Trophoblast cell (in vitro differentiated cells and primary cell): Measurements from ENCODE around the gene ZNF2.

Experiments
- DNase-seq, 2 donors: peaks; one replicate each; pipeline ENCODE4 v3.0.0-alpha.2; 2016
- H2AFZ ChIP-seq: 2 replicates; pipeline ENCODE4 v1.6.1; 2013; ENCODE audit warnings: low read length, moderate library complexity, mild to moderate bottlenecking; ENCODE audit not compliant: insufficient read depth, poor library complexity
- H2AK5ac ChIP-seq: 2 replicates; pipeline ENCODE4 v1.6.1; 2013; ENCODE audit warnings: mild to moderate bottlenecking, low read length
- H2BK120ac ChIP-seq: 2 replicates; pipeline ENCODE4 v1.6.1; 2013; ENCODE audit warnings: low read length, mild to moderate bottlenecking, moderate library complexity; ENCODE audit not compliant: insufficient read depth, poor library complexity
- H2BK12ac ChIP-seq: 2 replicates; pipeline ENCODE4 v1.6.1; 2013; ENCODE audit warnings: mild to moderate bottlenecking, low read length, moderate library complexity
- H2BK5ac ChIP-seq: 2 replicates; pipeline ENCODE4 v1.6.1; 2013; ENCODE audit warnings: low read length, low read depth, moderate library complexity, mild to moderate bottlenecking; ENCODE audit not compliant: poor library complexity
- H3K14ac ChIP-seq: 2 replicates; pipeline ENCODE4 v1.6.1; 2013; ENCODE audit warnings: mild to moderate bottlenecking, low read length
- H3K18ac ChIP-seq: 2 replicates; pipeline ENCODE4 v1.6.1; 2013; ENCODE audit warnings: mild to moderate bottlenecking, low read length
- H3K23ac ChIP-seq: 2 replicates; pipeline ENCODE4 v1.6.1; 2013; ENCODE audit warnings: low read length
- H3K27ac ChIP-seq: 2 replicates; pipeline ENCODE4 v1.5.1; 2013; ENCODE audit warnings: low read depth, mild to moderate bottlenecking, inconsistent platforms, low read length, moderate library complexity
- H3K27me3 ChIP-seq: 2 replicates; pipeline ENCODE4 v1.6.1; 2013; ENCODE audit warnings: inconsistent platforms, mild to moderate bottlenecking, low read length, moderate library complexity; ENCODE audit not compliant: insufficient read depth
- H3K36me3 ChIP-seq, 2 experiments: 1 replicate in 1 of 2; 2 replicates in 1 of 2; pipeline ENCODE4 v1.6.1; 2013; ENCODE audit warnings: low read length in 2 of 2, mild to moderate bottlenecking in 2 of 2, moderate library complexity in 1 of 2; ENCODE audit not compliant: insufficient read depth in 2 of 2, control insufficient read depth in 1 of 2
- H3K4ac ChIP-seq: 2 replicates; pipeline ENCODE4 v1.6.1; 2013; ENCODE audit warnings: low read depth, mild to moderate bottlenecking, low read length, moderate library complexity
- H3K4me1 ChIP-seq, 2 experiments: 1 replicate in 1 of 2; 2 replicates in 1 of 2; pipeline ENCODE4 v1.6.1; 2013; ENCODE audit warnings: low read length in 2 of 2, mild to moderate bottlenecking in 2 of 2, moderate library complexity in 1 of 2; ENCODE audit not compliant: insufficient read depth in 2 of 2, control insufficient read depth in 1 of 2
- H3K4me2 ChIP-seq: 2 replicates; pipeline ENCODE4 v1.6.1; 2013; ENCODE audit warnings: inconsistent platforms, mild to moderate bottlenecking, low read length, moderate library complexity
- H3K4me3 ChIP-seq: 2 replicates; pipeline ENCODE4 v1.5.1; 2013; ENCODE audit warnings: mild to moderate bottlenecking, low read depth, low read length, inconsistent platforms
- H3K79me1 ChIP-seq: one replicate; pipeline ENCODE4 v1.6.1; 2013; ENCODE audit warnings: low read length
- H3K79me2 ChIP-seq: 2 replicates; pipeline ENCODE4 v1.6.1; 2013; ENCODE audit warnings: low read length, mild to moderate bottlenecking; ENCODE audit not compliant: control insufficient read depth, insufficient read depth, poor library complexity
- H3K9ac ChIP-seq: 2 replicates; pipeline ENCODE4 v1.6.1; 2013; ENCODE audit warnings: mild to moderate bottlenecking, low read length
- H3K9me3 ChIP-seq: 2 replicates; pipeline ENCODE4 v1.6.1; 2013; ENCODE audit warnings: low read depth, mild to moderate bottlenecking, control low read depth, inconsistent platforms, low read length; ENCODE audit not compliant: insufficient read depth
- H4K12ac ChIP-seq: 2 replicates; pipeline ENCODE4 v1.6.1; 2013; ENCODE audit warnings: low read depth, mild to moderate bottlenecking, low read length, moderate library complexity
- H4K8ac ChIP-seq: 2 replicates; pipeline ENCODE4 v1.6.1; 2013; ENCODE audit warnings: low read depth, mild to moderate bottlenecking, low read length, moderate library complexity
- H4K91ac ChIP-seq: one replicate; pipeline ENCODE4 v1.6.1; 2013; ENCODE audit warnings: low read depth, mild to moderate bottlenecking, low read length, moderate library complexity
- WGBS: extraction: QIAGEN DNeasy Blood & Tissue Kit; methylation state at CpG from one replicate; pipeline ENCODE4 v1.1.7; 2013; ENCODE audit warnings: missing lambda C conversion rate; ENCODE audit not compliant: insufficient read length, insufficient coverage; ENCODE audit errors: extremely low coverage; 5-methylcytosine and 5-hydroxymethylcytosine counted together

Gene ZNF2

GRCh38 chr2:95171902-95172301 is 6.3 kb downstream of the ZNF2 start:
- H2BK12ac ChIP-seq = no peak overlapping the region
- H3K36me3 ChIP-seq = no peaks in the 10 kb centered on the region
- no peak overlapping the region for H3K9ac ChIP-seq
- H2AFZ ChIP-seq = no peak overlapping the region
- no peak overlapping the region for H2AK5ac ChIP-seq
- no peak overlapping the region for H4K12ac ChIP-seq
- no peaks in the 10 kb centered on the region for H3K27me3 ChIP-seq
- no peak overlapping the region for H3K4me3 ChIP-seq
- H3K79me1 ChIP-seq = no peaks in the 10 kb centered on the region
- no peak overlapping the region for H4K91ac ChIP-seq
- peaks cover 5 to 7% of the 10 kb centered on the region in 2 experiments for H3K4me1 ChIP-seq
- no peak overlapping the region for H3K14ac ChIP-seq
- H3K18ac ChIP-seq = no peak overlapping the region
- no peak overlapping the region for H2BK120ac ChIP-seq
- H3K23ac ChIP-seq = no peak overlapping the region
- peaks cover 1% of the 10 kb centered on the region for H3K9me3 ChIP-seq
- H3K27ac ChIP-seq = no peak overlapping the region
- no peak overlapping the region for H3K4ac ChIP-seq
- H4K8ac ChIP-seq = no peak overlapping the region
- no CpG with 5 or more reads among the region's 7 CpGs for WGBS
- no peaks in the 10 kb centered on the region for H3K79me2 ChIP-seq
- no peak for DNase-seq
- no peak overlapping the region for H2BK5ac ChIP-seq
- no peak overlapping the region for H3K4me2 ChIP-seq

GRCh38 chr2:95174031-95174542 is 8.5 kb downstream of the ZNF2 start:
- H3K36me3 ChIP-seq = no peaks in the 10 kb centered on the region
- no peak overlapping the region for H3K18ac ChIP-seq
- no peak overlapping the region for H2AK5ac ChIP-seq
- no peak overlapping the region for H4K12ac ChIP-seq
- H2AFZ ChIP-seq = no peak overlapping the region
- no peaks in the 10 kb centered on the region for H3K27me3 ChIP-seq
- H3K9ac ChIP-seq = no peak overlapping the region
- no CpG with 5 or more reads among the region's 2 CpGs for WGBS
- H4K91ac ChIP-seq = no peak overlapping the region
- no peaks in the 10 kb centered on the region for H3K79me2 ChIP-seq
- no peak for DNase-seq
- no peak overlapping the region for H2BK12ac ChIP-seq
- no peak overlapping the region for H2BK120ac ChIP-seq
- no peak overlapping the region for H2BK5ac ChIP-seq
- no peak overlapping the region for H4K8ac ChIP-seq
- no peak overlapping the region for H3K27ac ChIP-seq
- no peak overlapping the region for H3K23ac ChIP-seq
- H3K4ac ChIP-seq = no peak overlapping the region
- no peak overlapping the region for H3K4me3 ChIP-seq
- peaks cover 1% of the 10 kb centered on the region for H3K9me3 ChIP-seq
- H3K4me1 ChIP-seq = peaks cover 5 to 7% of the 10 kb centered on the region in 2 experiments
- no peak overlapping the region for H3K14ac ChIP-seq
- H3K79me1 ChIP-seq = no peaks in the 10 kb centered on the region
- no peak overlapping the region for H3K4me2 ChIP-seq

- Histone ChIP-seq H4K8ac (no peak overlapping the region), H3K14ac (no peak overlapping the region), H4K12ac (no peak overlapping the region), H3K4me3 (no peak overlapping the region), H3K79me1 (no peaks in the 10 kb centered on the region), H3K9me3 (peaks cover 7% of the 10 kb centered on the region), H3K4me2 (no peak overlapping the region), H3K4ac (no peak overlapping the region), H3K23ac (no peak overlapping the region), H2AK5ac (no peak overlapping the region), H4K91ac (no peak overlapping the region), H2BK120ac (no peak overlapping the region), H3K27me3 (no peaks in the 10 kb centered on the region), H3K18ac (no peak overlapping the region), H2AFZ (no peak overlapping the region), H3K4me1 (peaks cover 5 to 7% of the 10 kb centered on the region in 2 experiments), H3K9ac (no peak overlapping the region), H3K27ac (no peak overlapping the region), H2BK12ac (no peak overlapping the region), H3K79me2 (no peaks in the 10 kb centered on the region), H3K36me3 (peaks cover 13 to 22% of the 10 kb centered on the region in 2 experiments), H2BK5ac (no peak overlapping the region)
- DNase-seq = no peak
- no CpG with 5 or more reads among the region's 7 CpGs for WGBS
Measured at GRCh38 chr2:95179451-95179850, 13.8 kb downstream of the ZNF2 start.

GRCh38 chr2:95181774-95182173 is 16.2 kb downstream of the ZNF2 start:
- no peak overlapping the region for H3K4ac ChIP-seq
- no peak overlapping the region for H2BK12ac ChIP-seq
- no peak overlapping the region for H3K4me2 ChIP-seq
- H3K79me1 ChIP-seq = no peaks in the 10 kb centered on the region
- no peaks in the 10 kb centered on the region for H3K4me1 ChIP-seq
- WGBS = no CpG with 5 or more reads among the region's 18 CpGs
- H3K27ac ChIP-seq = no peak overlapping the region
- no peak overlapping the region for H4K12ac ChIP-seq
- H2BK5ac ChIP-seq = no peak overlapping the region
- peaks cover 6% of the 10 kb centered on the region for H3K9me3 ChIP-seq
- H3K23ac ChIP-seq = no peak overlapping the region
- H4K8ac ChIP-seq = no peak overlapping the region
- peaks cover 13 to 22% of the 10 kb centered on the region in 2 experiments for H3K36me3 ChIP-seq
- no peak overlapping the region for H2AFZ ChIP-seq
- no peak overlapping the region for H3K14ac ChIP-seq
- H2AK5ac ChIP-seq = no peak overlapping the region
- H3K27me3 ChIP-seq = no peaks in the 10 kb centered on the region
- H3K79me2 ChIP-seq = no peaks in the 10 kb centered on the region
- no peak overlapping the region for H3K4me3 ChIP-seq
- no peak overlapping the region for H3K18ac ChIP-seq
- H3K9ac ChIP-seq = no peak overlapping the region
- no peak overlapping the region for H4K91ac ChIP-seq
- DNase-seq = no peak
- no peak overlapping the region for H2BK120ac ChIP-seq
